Glutamatergic neuron (in vitro differentiated cells): Measurements from ENCODE around the gene SERTAD2. TPM values are rescaled to one million over a fixed set of nuclear protein-coding genes. Genes with fewer than 3 reads are reported as not detected.

ENCODE experiments used
- DNase-seq: peaks from one replicate; pipeline ENCODE4 v3.0.0; 2022
- H3K27ac Mint-ChIP-seq: one replicate; pipeline ENCODE4 v1.8.0; 2020; ENCODE audit warnings: mild to moderate bottlenecking, mixed read lengths, inconsistent platforms; ENCODE audit not compliant: unreplicated experiment
- H3K27me3 Mint-ChIP-seq: one replicate; pipeline ENCODE4 v1.8.0; 2020; ENCODE audit warnings: mild to moderate bottlenecking, moderate library complexity, mixed read lengths, inconsistent platforms; ENCODE audit not compliant: unreplicated experiment
- H3K36me3 Mint-ChIP-seq: one replicate; pipeline ENCODE4 v1.8.0; 2020; ENCODE audit warnings: mild to moderate bottlenecking, mixed read lengths, inconsistent platforms; ENCODE audit not compliant: unreplicated experiment
- H3K4me1 Mint-ChIP-seq: one replicate; pipeline ENCODE4 v1.8.0; 2020; ENCODE audit warnings: mild to moderate bottlenecking, low read depth, mixed read lengths, inconsistent platforms; ENCODE audit not compliant: unreplicated experiment
- H3K4me3 Mint-ChIP-seq: one replicate; pipeline ENCODE4 v1.8.0; 2020; ENCODE audit warnings: mild to moderate bottlenecking, mixed read lengths, inconsistent platforms; ENCODE audit not compliant: unreplicated experiment
- H3K9me3 Mint-ChIP-seq: one replicate; pipeline ENCODE4 v1.8.0; 2020; ENCODE audit warnings: mild to moderate bottlenecking, moderate library complexity, mixed read lengths, inconsistent platforms; ENCODE audit not compliant: unreplicated experiment
- CTCF ChIP-seq: fragments of 200-600 bp; sonication (generic); IDR thresholded peaks from one replicate; pipeline ENCODE4 v1.5.0; 2021; ENCODE audit not compliant: partially characterized antibody, unreplicated experiment
- total RNA-seq: library from RNA; stranded (reverse); fragmentation: NEBNext Ultra II Directional; extraction: Animal tissue kit (Norgen Biotek cat#: 25700); gene quantifications from one replicate; pipeline ENCODE4 v1.2.1, GENCODE V29; 2021; ENCODE audit not compliant: unreplicated experiment

Gene SERTAD2
- total RNA-seq, 1 donor from 2014 or later: 15.7 TPM

GRCh38 chr2:64670047-64670446 lies 16.3 kb upstream of the SERTAD2 start:
- no peak overlapping the region for H3K4me3 Mint-ChIP-seq
- TF ChIP-seq CTCF: no peak
- no peak overlapping the region for H3K27ac Mint-ChIP-seq
- H3K9me3 Mint-ChIP-seq: no peaks in the 10 kb centered on the region
- H3K27me3 Mint-ChIP-seq: no peaks in the 10 kb centered on the region
- no peaks in the 10 kb centered on the region for H3K4me1 Mint-ChIP-seq
- DNase-seq: no peak
- H3K36me3 Mint-ChIP-seq: no peaks in the 10 kb centered on the region

GRCh38 chr2:64669288-64669687 lies 15.6 kb upstream of the SERTAD2 start:
- no peak for DNase-seq
- Mint-ChIP-seq H3K9me3 (no peaks in the 10 kb centered on the region), H3K27ac (no peak overlapping the region), H3K4me1 (no peaks in the 10 kb centered on the region), H3K27me3 (no peaks in the 10 kb centered on the region), H3K36me3 (no peaks in the 10 kb centered on the region), H3K4me3 (no peak overlapping the region)
- TF ChIP-seq CTCF: no peak

- Mint-ChIP-seq H3K27ac (no peak overlapping the region), H3K27me3 (no peaks in the 10 kb centered on the region), H3K9me3 (no peaks in the 10 kb centered on the region), H3K36me3 (no peaks in the 10 kb centered on the region), H3K4me3 (no peak overlapping the region), H3K4me1 (no peaks in the 10 kb centered on the region)
- DNase-seq: no peak
- TF ChIP-seq CTCF: no peak
These were observed 14.8 kb upstream of the SERTAD2 start for GRCh38 chr2:64668542-64668941.

- no peak overlapping the region for H3K4me3 Mint-ChIP-seq
- no peaks in the 10 kb centered on the region for H3K27me3 Mint-ChIP-seq
- H3K36me3 Mint-ChIP-seq: no peaks in the 10 kb centered on the region
- no peaks in the 10 kb centered on the region for H3K4me1 Mint-ChIP-seq
- H3K27ac Mint-ChIP-seq: no peak overlapping the region
- no peak for TF ChIP-seq CTCF
- H3K9me3 Mint-ChIP-seq: no peaks in the 10 kb centered on the region
- DNase-seq: no peak
These were observed 13.8 kb upstream of the SERTAD2 start for GRCh38 chr2:64667535-64667934.

- Mint-ChIP-seq H3K36me3 (no peaks in the 10 kb centered on the region), H3K4me1 (no peaks in the 10 kb centered on the region), H3K27me3 (no peaks in the 10 kb centered on the region), H3K9me3 (no peaks in the 10 kb centered on the region), H3K27ac (no peak overlapping the region), H3K4me3 (no peak overlapping the region)
- DNase-seq: no peak
- no peak for TF ChIP-seq CTCF
These were observed 13.2 kb upstream of the SERTAD2 start for GRCh38 chr2:64666810-64667438.
